Liver (tissue), 9 donors: ENCODE data around the gene METRN. TPM values are rescaled to one million over a fixed set of nuclear protein-coding genes. Genes with fewer than 3 reads are reported as not detected.

Experiments used
- DNase-seq: peaks from one replicate; pipeline ENCODE4 v3.0.0-alpha.2; 2017; ENCODE audit warnings: low spot score
- H3K27ac ChIP-seq, 2 donors: one replicate each; pipeline ENCODE4 v1.7.0; 2013; ENCODE audit warnings: inconsistent platforms in 2 of 2, low read length in 2 of 2, control low read depth in 1 of 2, low read depth in 1 of 2, mild to moderate bottlenecking in 1 of 2
- H3K27me3 ChIP-seq, 4 donors: one replicate each; pipeline versions ENCODE4 v1.6.1 to v1.7.0; 2013; ENCODE audit warnings: low read length in 3 of 4, inconsistent platforms in 1 of 4, mild to moderate bottlenecking in 1 of 4, moderate library complexity in 1 of 4; ENCODE audit not compliant: control insufficient read depth in 4 of 4, insufficient read depth in 4 of 4
- H3K36me3 ChIP-seq, 4 donors: one replicate each; pipeline versions ENCODE4 v1.6.1 to v1.7.0; 2013; ENCODE audit warnings: low read length in 3 of 4, mild to moderate bottlenecking in 3 of 4, low read depth in 1 of 4, moderate library complexity in 1 of 4; ENCODE audit not compliant: control insufficient read depth in 4 of 4, insufficient read depth in 3 of 4
- H3K4me1 ChIP-seq, 4 donors: one replicate each; pipeline versions ENCODE4 v1.6.1 to v1.7.0; 2013; ENCODE audit warnings: low read length in 3 of 4, mild to moderate bottlenecking in 3 of 4, moderate library complexity in 1 of 4; ENCODE audit not compliant: control insufficient read depth in 4 of 4, insufficient read depth in 4 of 4
- H3K4me3 ChIP-seq, 3 donors: one replicate each; pipeline versions ENCODE4 v1.6.1 to v1.7.0; 2013; ENCODE audit warnings: low read length in 3 of 3, control low read depth in 1 of 3, low read depth in 1 of 3, mild to moderate bottlenecking in 1 of 3
- H3K9ac ChIP-seq, 2 donors: one replicate each; pipeline ENCODE4 v1.7.0; 2013; ENCODE audit warnings: low read length in 2 of 2, mild to moderate bottlenecking in 2 of 2, moderate library complexity in 2 of 2, control low read depth in 1 of 2, low read depth in 1 of 2
- H3K9me3 ChIP-seq, 4 donors: one replicate each; pipeline versions ENCODE4 v1.6.1 to v1.7.0; 2013; ENCODE audit warnings: low read length in 3 of 4; ENCODE audit not compliant: control insufficient read depth in 4 of 4
- CTCF ChIP-seq: fragments of 150-350 bp; IDR thresholded peaks from 2 replicates; pipeline ENCODE4 v1.5.1; 2017; ENCODE audit warnings: improper control_type of control experiment, low read depth, low read length; ENCODE audit not compliant: missing input control
- EGR1 ChIP-seq, 2 donors: IDR thresholded peaks; 2 replicates each; pipeline ENCODE4 v1.6.1; 2016 to 2018; ENCODE audit warnings: antibody characterized with exemption in 2 of 2, low read depth in 2 of 2
- FOXA1 ChIP-seq: IDR thresholded peaks from 2 replicates; pipeline ENCODE4 v1.6.1; 2016; ENCODE audit warnings: antibody characterized with exemption
- FOXA2 ChIP-seq: IDR thresholded peaks from 2 replicates; pipeline ENCODE4 v1.6.1; 2016; ENCODE audit warnings: antibody characterized with exemption
- GABPA ChIP-seq, 2 donors: IDR thresholded peaks in 1 of 2; conservative IDR thresholded peaks in 1 of 2; 2 replicates each; pipeline ENCODE4 v1.6.1; 2016; ENCODE audit warnings: antibody characterized with exemption in 2 of 2, mild to moderate bottlenecking in 1 of 2, moderate library complexity in 1 of 2
- HNF4A ChIP-seq, 2 donors: conservative IDR thresholded peaks; 2 replicates each; pipeline ENCODE4 v1.6.1; 2016; ENCODE audit warnings: antibody characterized with exemption in 2 of 2, mild to moderate bottlenecking in 2 of 2
- HNF4G ChIP-seq: IDR thresholded peaks from 2 replicates; pipeline ENCODE4 v1.6.1; 2016; ENCODE audit warnings: antibody characterized with exemption
- MAX ChIP-seq: IDR thresholded peaks from 2 replicates; pipeline ENCODE4 v1.6.1; 2016; ENCODE audit warnings: antibody characterized with exemption
- NR2F2 ChIP-seq: IDR thresholded peaks from 2 replicates; pipeline ENCODE4 v1.6.1; 2016; ENCODE audit warnings: antibody characterized with exemption
- RAD21 ChIP-seq, 2 donors: IDR thresholded peaks; 2 replicates each; pipeline ENCODE4 v1.6.1; 2016; ENCODE audit warnings: antibody characterized with exemption in 2 of 2, mild to moderate bottlenecking in 2 of 2
- REST ChIP-seq: IDR thresholded peaks from 2 replicates; pipeline ENCODE4 v1.6.1; 2016; ENCODE audit warnings: antibody characterized with exemption, mild to moderate bottlenecking
- RXRA ChIP-seq, 2 donors: IDR thresholded peaks; 2 replicates each; pipeline ENCODE4 v1.6.1; 2017 to 2018; ENCODE audit warnings: antibody characterized with exemption in 2 of 2, mild to moderate bottlenecking in 1 of 2
- ZBTB33 ChIP-seq: IDR thresholded peaks from 2 replicates; pipeline ENCODE4 v1.6.1; 2016; ENCODE audit warnings: antibody characterized with exemption
- WGBS: extraction: QIAGEN DNeasy Blood & Tissue Kit; methylation state at CpG from one replicate; pipeline ENCODE4 v1.1.7; 2013; 5-methylcytosine and 5-hydroxymethylcytosine counted together
- polyA plus RNA-seq, 2 donors: library from polyadenylated mRNA; stranded (reverse) in 1 of 2; unstranded in 1 of 2; fragments of 200-250 nt in 1 of 2; fragments of >200 nt in 1 of 2; fragmentation: Nextera tagmentation in 1 of 2; extraction: Ambion mirVana in 1 of 2; gene quantifications; one replicate each; pipeline versions ENCODE4 v1.2.1 to v1.2.3, GENCODE V29; 2013 to 2015
- total RNA-seq, 2 donors: library from RNA; depleted of rRNA; stranded (reverse); fragments of >200 nt; gene quantifications; one replicate each; pipeline ENCODE4 v1.2.3, GENCODE V29; 2014
- donor health status: healthy.
- donor health status: healthy.
- donor health status: healthy.
- donor health status: healthy.
- donor health status: healthy.

METRN gene
- total and polyA plus RNA-seq, 4 donors: 4.6 to 22.9 (median 7.1) TPM

- peak within 1 kb of the TSS; percentile 53 to 84 for H3K27ac ChIP-seq
- no peaks in the 10 kb centered on the region for H3K27me3 ChIP-seq
- peak within 1 kb of the TSS; percentile 73 to 86 (median 82) for H3K4me3 ChIP-seq
- peak within 1 kb of the TSS in 1 of 2 donors; percentile 87 for H3K9ac ChIP-seq
- H3K9me3 ChIP-seq: no peaks in the 10 kb centered on the region
- TF ChIP-seq HNF4G (no peak), FOXA1 (no peak), RAD21 (IDR thresholded peaks at IDR 0.05) (no peak), GABPA (IDR thresholded peaks at IDR 0.05 in 1 of 2, conservative IDR thresholded peaks at IDR 0.05 in 1 of 2) (peak in 1 of 2 donors; percentile 77), NR2F2 (no peak), CTCF (no peak), HNF4A (conservative IDR thresholded peaks at IDR 0.05) (no peak), MAX (no peak)
- DNase-seq: peak; percentile 79
- H3K4me1 ChIP-seq: peaks cover 15 to 33% (median 25%) of the 10 kb centered on the region in 4 donors
- peaks cover 0 to 2% (median 0%) of the 10 kb centered on the region in 4 donors for H3K36me3 ChIP-seq
- WGBS: 11% methylated on average over 106 of the region's 106 CpGs
These were observed 6.3 kb downstream of the METRN start, which contains the start of gene ANTKMT for GRCh38 chr16:720990-721764. Gene ANTKMT (plus strand): TSS chr16:721146. CDS start chr16:721275, 129 bp downstream.

GRCh38 chr16:721765-722540 lies 7.0 kb downstream of the METRN start:
- H3K4me3 ChIP-seq: peak overlapping the region in 2 of 3 donors; percentile 73 to 86
- TF ChIP-seq CTCF (no peak), GABPA (IDR thresholded peaks at IDR 0.05 in 1 of 2, conservative IDR thresholded peaks at IDR 0.05 in 1 of 2) (no peak), NR2F2 (no peak), EGR1 (IDR thresholded peaks at IDR 0.05; ENCODE audit: low read depth in 2 of 2) (no peak), REST (no peak), RAD21 (IDR thresholded peaks at IDR 0.05) (no peak), RXRA (IDR thresholded peaks at IDR 0.05) (no peak), FOXA2 (no peak), ZBTB33 (no peak)
- peaks cover 8 to 28% (median 20%) of the 10 kb centered on the region in 4 donors for H3K4me1 ChIP-seq
- no peaks in the 10 kb centered on the region for H3K9me3 ChIP-seq
- H3K9ac ChIP-seq: no peak overlapping the region
- no peaks in the 10 kb centered on the region for H3K36me3 ChIP-seq
- 90% methylated on average over 51 of the region's 51 CpGs for WGBS
- no peaks in the 10 kb centered on the region for H3K27me3 ChIP-seq
- DNase-seq: no peak
- H3K27ac ChIP-seq: no peak overlapping the region
